OCI-LY7 (cell line): ENCODE measurements around the gene DDX50. TPM values are rescaled to one million over a fixed set of nuclear protein-coding genes. Genes with fewer than 3 reads are reported as not detected.

Source experiments
- BruUV-seq: library from RNA; stranded (reverse); fragments of 400-500 nt; replicated peaks from 2 replicates; lab custom pipeline; 2021; lab: Mats Ljungman, UMichigan
- CTCF ChIA-PET: fragments of 300-600 bp; sonication (Branson Sonifier 250); formaldehyde crosslinking; loops from one replicate; lab custom pipeline; 2022; ENCODE audit warnings: antibody characterized with exemption; ENCODE audit not compliant: unreplicated experiment; lab: Charles Lee
- POLR2A ChIA-PET: fragments of 300-600 bp; sonication (Branson Sonifier 250); formaldehyde crosslinking; loops from one replicate; lab custom pipeline; 2022; ENCODE audit warnings: antibody characterized with exemption; lab: Charles Lee
- DNase-seq: peaks from one replicate; pipeline ENCODE4 v3.0.0-alpha.2; 2015; ENCODE audit warnings: low spot score
- H2AFZ ChIP-seq: fragments of 200-600 bp; sonication (generic), shearing (Covaris generic); 2 replicates; pipeline ENCODE4 v1.6.1; 2014; ENCODE audit warnings: mild to moderate bottlenecking, antibody characterized with exemption, low read length, moderate library complexity
- H3K27ac ChIP-seq: fragments of 200-600 bp; sonication (generic); 2 replicates; pipeline ENCODE4 v1.5.1; 2014; ENCODE audit warnings: mixed run types, low read depth, mild to moderate bottlenecking, moderate library complexity, low read length, inconsistent platforms; ENCODE audit not compliant: poor library complexity, severe bottlenecking
- H3K36me3 ChIP-seq: fragments of 200-600 bp; sonication (generic); 2 replicates; pipeline ENCODE4 v1.6.1; 2014; ENCODE audit warnings: mild to moderate bottlenecking, antibody characterized with exemption, low read length, moderate library complexity, mixed read lengths; ENCODE audit not compliant: insufficient read depth
- H3K4me1 ChIP-seq: fragments of 200-600 bp; sonication (generic); 2 replicates; pipeline ENCODE4 v1.5.1; 2014; ENCODE audit warnings: mild to moderate bottlenecking, low read length; ENCODE audit not compliant: insufficient read depth, poor library complexity, severe bottlenecking
- H3K4me2 ChIP-seq: fragments of 200-600 bp; sonication (generic); 2 replicates; pipeline ENCODE4 v1.6.1; 2014; ENCODE audit warnings: mild to moderate bottlenecking, low read length
- H3K4me3 ChIP-seq: fragments of 200-600 bp; sonication (generic); 2 replicates; pipeline ENCODE4 v1.5.1; 2014; ENCODE audit warnings: mild to moderate bottlenecking, low read depth, low read length; ENCODE audit not compliant: poor library complexity, severe bottlenecking
- H3K79me2 ChIP-seq: fragments of 200-600 bp; sonication (generic); 2 replicates; pipeline ENCODE4 v1.6.1; 2016; ENCODE audit warnings: low read depth, mild to moderate bottlenecking, low read length, moderate library complexity, mixed read lengths; ENCODE audit not compliant: insufficient read depth
- H3K9me2 ChIP-seq: fragments of 200-600 bp; sonication (generic); 2 replicates; pipeline ENCODE4 v1.6.1; 2016; ENCODE audit warnings: mild to moderate bottlenecking, low read length, mixed read lengths; ENCODE audit not compliant: insufficient read depth
- H3K9me3 ChIP-seq: fragments of 200-600 bp; sonication (generic); 2 replicates; pipeline ENCODE4 v1.6.1; 2014; ENCODE audit warnings: mild to moderate bottlenecking, mixed run types, low read length, mixed read lengths
- H4K20me1 ChIP-seq: fragments of 200-600 bp; sonication (generic); 2 replicates; pipeline ENCODE4 v1.6.1; 2014; ENCODE audit warnings: mild to moderate bottlenecking, antibody characterized with exemption, low read length, moderate library complexity, mixed read lengths; ENCODE audit not compliant: insufficient read depth
- EZH2phosphoT487 ChIP-seq: fragments of 200-600 bp; sonication (generic); IDR thresholded peaks from 2 replicates; pipeline ENCODE4 v1.6.1; 2018; ENCODE audit warnings: low read depth, borderline replicate concordance, mild to moderate bottlenecking, mixed run types, antibody characterized with exemption, low read length, moderate library complexity, mixed read lengths
- intact Hi-C: fragments of 100-400 bp; cut with micrococcal nuclease; formaldehyde crosslinking; loops from one replicate; pipeline ENCODE4 v1.10.0; 2022; ENCODE audit not compliant: unreplicated experiment
- total RNA-seq, 2 experiments: library from RNA; depleted of rRNA in 1 of 2; stranded (reverse); fragments of >200 nt in 1 of 2; shearing (Covaris generic) in 1 of 2; gene quantifications; 2 replicates each; pipeline ENCODE4 v1.2.3, GENCODE V29; 2014 to 2022
- TF ChIP-seq, protein P1 (sequence below): fragments of 200-600 bp; sonication (generic); conservative IDR thresholded peaks from 2 replicates; pipeline ENCODE4 v1.5.1; 2014; ENCODE audit warnings: mild to moderate bottlenecking, antibody characterized with exemption, low read length, moderate library complexity, mixed read lengths

DDX50 gene
- total RNA-seq, 2 experiments from 2014 or later: 31.1 to 49.1 TPM

DNA sequence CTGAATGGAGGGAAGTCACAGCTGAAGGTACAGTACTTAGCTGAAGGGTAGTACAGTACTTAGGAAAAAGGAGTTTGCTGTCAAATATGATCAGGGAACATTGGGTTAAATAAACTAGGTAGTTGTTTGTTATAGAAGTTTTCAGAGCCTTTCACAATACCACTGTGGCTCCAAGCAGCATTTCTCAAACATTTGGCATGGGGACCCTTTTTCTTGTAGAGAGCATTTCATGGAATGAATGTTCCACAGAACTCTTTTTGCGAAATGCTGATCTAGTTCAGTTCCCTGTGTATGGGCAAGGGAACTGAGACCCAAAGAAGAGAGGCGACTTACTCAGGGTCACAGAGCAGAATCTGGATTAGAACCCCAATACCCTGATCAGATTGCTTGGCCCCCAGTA, 31.5 kb upstream of the DDX50 start:
- TF ChIP-seq, protein P1, sequence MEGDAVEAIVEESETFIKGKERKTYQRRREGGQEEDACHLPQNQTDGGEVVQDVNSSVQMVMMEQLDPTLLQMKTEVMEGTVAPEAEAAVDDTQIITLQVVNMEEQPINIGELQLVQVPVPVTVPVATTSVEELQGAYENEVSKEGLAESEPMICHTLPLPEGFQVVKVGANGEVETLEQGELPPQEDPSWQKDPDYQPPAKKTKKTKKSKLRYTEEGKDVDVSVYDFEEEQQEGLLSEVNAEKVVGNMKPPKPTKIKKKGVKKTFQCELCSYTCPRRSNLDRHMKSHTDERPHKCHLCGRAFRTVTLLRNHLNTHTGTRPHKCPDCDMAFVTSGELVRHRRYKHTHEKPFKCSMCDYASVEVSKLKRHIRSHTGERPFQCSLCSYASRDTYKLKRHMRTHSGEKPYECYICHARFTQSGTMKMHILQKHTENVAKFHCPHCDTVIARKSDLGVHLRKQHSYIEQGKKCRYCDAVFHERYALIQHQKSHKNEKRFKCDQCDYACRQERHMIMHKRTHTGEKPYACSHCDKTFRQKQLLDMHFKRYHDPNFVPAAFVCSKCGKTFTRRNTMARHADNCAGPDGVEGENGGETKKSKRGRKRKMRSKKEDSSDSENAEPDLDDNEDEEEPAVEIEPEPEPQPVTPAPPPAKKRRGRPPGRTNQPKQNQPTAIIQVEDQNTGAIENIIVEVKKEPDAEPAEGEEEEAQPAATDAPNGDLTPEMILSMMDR: no peak
- no peak for TF ChIP-seq EZH2phosphoT487
- Histone ChIP-seq H3K36me3 (no peaks in the 10 kb centered on the region), H2AFZ (no peak overlapping the region), H3K9me3 (no peaks in the 10 kb centered on the region), H3K4me2 (no peak overlapping the region), H3K4me1 (no peaks in the 10 kb centered on the region), H3K79me2 (no peaks in the 10 kb centered on the region), H3K27ac (no peak overlapping the region), H3K9me2 (no peaks in the 10 kb centered on the region), H4K20me1 (no peaks in the 10 kb centered on the region), H3K4me3 (no peak overlapping the region)
- no peak for DNase-seq
- intact Hi-C loops: no loop called here
- CTCF ChIA-PET: no interaction called here
- BruUV-seq: no TSS peak
- POLR2A ChIA-PET: interaction anchor here (0.5 kb wide), 1 partner anchor 482 kb away, joined by 4 read pairs; no protein-coding TSS in a partner anchor

DNA sequence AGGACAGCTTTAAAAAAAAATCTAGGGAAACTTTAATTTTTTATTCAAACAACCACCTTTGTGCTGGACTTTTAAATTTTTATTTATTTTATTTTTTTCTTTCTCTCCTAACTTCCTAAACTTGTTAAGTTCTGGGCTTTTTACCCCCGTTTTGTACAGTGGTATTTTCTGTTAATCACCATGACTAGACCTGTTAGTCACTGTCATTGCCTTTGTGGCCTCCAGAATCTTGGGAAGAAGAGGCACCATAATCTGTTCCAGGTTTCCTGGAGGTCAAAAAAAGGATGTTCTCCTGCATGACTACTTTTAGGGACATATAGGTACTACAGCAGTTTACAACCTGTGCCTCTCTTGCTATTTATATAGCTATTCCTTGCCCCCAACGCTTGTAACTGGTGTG, 31.1 kb upstream of the DDX50 start:
- Histone ChIP-seq H4K20me1 (no peaks in the 10 kb centered on the region), H3K9me2 (no peaks in the 10 kb centered on the region), H3K4me1 (no peaks in the 10 kb centered on the region), H3K36me3 (no peaks in the 10 kb centered on the region), H2AFZ (no peak overlapping the region), H3K79me2 (no peaks in the 10 kb centered on the region), H3K9me3 (no peaks in the 10 kb centered on the region), H3K4me2 (no peak overlapping the region), H3K27ac (no peak overlapping the region), H3K4me3 (no peak overlapping the region)
- CTCF ChIA-PET: no interaction called here
- BruUV-seq: no TSS peak
- no peak for TF ChIP-seq EZH2phosphoT487
- TF ChIP-seq, protein P1: no peak
- POLR2A ChIA-PET: interaction anchor here (0.6 kb wide), 1 partner anchor 167 kb away, joined by 3 read pairs; no protein-coding TSS in a partner anchor
- DNase-seq: no peak
- intact Hi-C loops: no loop called here

DNA sequence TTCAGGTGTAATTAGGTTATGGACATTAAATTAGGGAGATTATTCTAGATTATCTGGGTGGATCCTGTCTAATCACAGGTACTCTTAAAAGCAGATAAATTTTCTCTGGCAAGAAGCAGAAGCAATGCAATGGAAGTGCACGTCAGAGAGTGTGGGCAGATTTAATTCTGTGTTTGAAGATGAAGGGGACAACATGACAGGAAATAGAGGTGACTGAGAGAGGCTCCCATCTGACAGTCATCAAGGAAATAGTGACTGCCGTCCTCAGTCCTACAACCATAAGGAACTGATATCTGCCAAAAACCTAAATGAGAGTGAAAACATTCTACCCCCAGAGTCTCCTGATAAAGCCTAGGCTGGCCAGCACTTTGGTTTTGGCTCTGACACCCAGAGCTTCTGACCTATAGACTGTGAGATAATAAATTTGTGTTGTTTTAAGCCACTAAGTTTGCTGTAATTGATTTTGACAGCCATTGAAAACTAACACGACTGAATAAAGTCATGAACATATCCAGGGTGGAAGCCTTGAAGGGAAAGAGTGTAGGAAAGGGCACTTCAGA, 30.5 kb upstream of the DDX50 start:
- POLR2A ChIA-PET: interaction anchor here (0.6 kb wide), 1 partner anchor 167 kb away, joined by 3 read pairs; no protein-coding TSS in a partner anchor
- CTCF ChIA-PET: no interaction called here
- no peak overlapping the region for H3K4me3 ChIP-seq
- no peak overlapping the region for H3K27ac ChIP-seq
- H3K9me2 ChIP-seq: no peaks in the 10 kb centered on the region
- DNase-seq: no peak
- no peak overlapping the region for H2AFZ ChIP-seq
- H3K36me3 ChIP-seq: no peaks in the 10 kb centered on the region
- H3K4me2 ChIP-seq: no peak overlapping the region
- intact Hi-C loops: no loop called here
- TF ChIP-seq, protein P1: no peak
- TF ChIP-seq EZH2phosphoT487: no peak
- no TSS peak for BruUV-seq
- no peaks in the 10 kb centered on the region for H3K4me1 ChIP-seq
- no peaks in the 10 kb centered on the region for H3K79me2 ChIP-seq
- H3K9me3 ChIP-seq: no peaks in the 10 kb centered on the region
- H4K20me1 ChIP-seq: no peaks in the 10 kb centered on the region
